Mammary epithelial cell (primary cell): ENCODE measurements around the gene CA6.

ENCODE experiments used
- EZH2 ChIP-seq: IDR thresholded peaks from 2 replicates; pipeline ENCODE4 v1.6.1; 2012; ENCODE audit warnings: low read length, inconsistent platforms, borderline replicate concordance
- TF ChIP-seq, protein P1 (sequence below), 2 donors: IDR thresholded peaks in 1 of 2; conservative IDR thresholded peaks in 1 of 2; 2 replicates each; pipeline ENCODE4 v1.5.1; 2011 to 2012; ENCODE audit warnings: inconsistent platforms in 2 of 2, low read length in 2 of 2, mild to moderate bottlenecking in 2 of 2, control low read depth in 1 of 2, low read depth in 1 of 2; ENCODE audit not compliant: insufficient read depth in 1 of 2; ENCODE audit errors: extremely low read depth in 1 of 2

DNA sequence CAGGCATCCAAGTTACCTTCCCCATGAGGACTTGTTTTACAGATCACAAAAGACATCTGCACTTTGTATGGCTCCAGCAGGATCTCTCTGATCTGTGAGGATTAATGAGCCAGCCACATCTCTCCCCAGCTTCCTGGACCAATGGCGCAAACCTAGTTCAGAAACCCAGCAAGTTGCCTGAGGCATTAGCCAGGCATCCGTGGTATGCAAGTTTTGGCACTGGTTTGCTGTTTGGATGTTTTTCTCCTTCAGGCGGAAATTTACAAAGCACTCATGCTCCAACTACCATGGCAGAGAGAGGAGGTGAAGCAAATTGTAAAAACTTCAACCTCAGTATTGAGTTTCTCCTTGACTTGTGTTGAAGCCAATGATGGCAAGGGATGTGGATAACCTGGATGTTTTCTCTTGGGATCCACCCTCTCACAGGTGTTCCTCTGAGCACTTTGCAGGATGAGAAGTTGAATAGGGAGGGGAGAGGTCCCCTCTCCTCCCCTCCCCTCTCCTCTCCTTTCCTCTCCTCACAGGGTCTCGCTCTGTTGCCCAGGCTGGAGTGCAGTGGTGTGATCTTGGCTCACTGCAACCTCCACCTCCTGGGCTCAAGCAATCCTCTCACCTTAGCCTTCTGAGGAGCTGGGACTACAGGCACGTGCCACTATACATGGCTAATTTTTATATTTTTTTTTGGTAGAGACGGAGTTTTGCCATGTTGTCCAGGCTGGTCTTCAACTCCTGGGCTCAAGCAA lies 41.6 kb upstream of the CA6 start:
- no peak for TF ChIP-seq EZH2
- TF ChIP-seq, protein P1, sequence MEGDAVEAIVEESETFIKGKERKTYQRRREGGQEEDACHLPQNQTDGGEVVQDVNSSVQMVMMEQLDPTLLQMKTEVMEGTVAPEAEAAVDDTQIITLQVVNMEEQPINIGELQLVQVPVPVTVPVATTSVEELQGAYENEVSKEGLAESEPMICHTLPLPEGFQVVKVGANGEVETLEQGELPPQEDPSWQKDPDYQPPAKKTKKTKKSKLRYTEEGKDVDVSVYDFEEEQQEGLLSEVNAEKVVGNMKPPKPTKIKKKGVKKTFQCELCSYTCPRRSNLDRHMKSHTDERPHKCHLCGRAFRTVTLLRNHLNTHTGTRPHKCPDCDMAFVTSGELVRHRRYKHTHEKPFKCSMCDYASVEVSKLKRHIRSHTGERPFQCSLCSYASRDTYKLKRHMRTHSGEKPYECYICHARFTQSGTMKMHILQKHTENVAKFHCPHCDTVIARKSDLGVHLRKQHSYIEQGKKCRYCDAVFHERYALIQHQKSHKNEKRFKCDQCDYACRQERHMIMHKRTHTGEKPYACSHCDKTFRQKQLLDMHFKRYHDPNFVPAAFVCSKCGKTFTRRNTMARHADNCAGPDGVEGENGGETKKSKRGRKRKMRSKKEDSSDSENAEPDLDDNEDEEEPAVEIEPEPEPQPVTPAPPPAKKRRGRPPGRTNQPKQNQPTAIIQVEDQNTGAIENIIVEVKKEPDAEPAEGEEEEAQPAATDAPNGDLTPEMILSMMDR (conservative IDR thresholded peaks at IDR 0.05 in 1 of 2, IDR thresholded peaks at IDR 0.05 in 1 of 2; ENCODE audit: extremely low read depth in 1 of 2, insufficient read depth in 1 of 2, low read depth in 1 of 2, low read length in 2 of 2): no peak
